ENCODE data around the gene ILK.

The ILK gene

GRCh38 chr11:6607190-6607795 is 3.7 kb downstream of the ILK start:
- DNase-seq = no peak

- no peak for DNase-seq
Observed at GRCh38 chr11:6608011-6608410, 4.4 kb downstream of the ILK start.

- DNase-seq = no peak
Observed at GRCh38 chr11:6608726-6609501, 5.3 kb downstream of the ILK start.

- DNase-seq = no peak
Observed at GRCh38 chr11:6609502-6610015, 6.0 kb downstream of the ILK start.

GRCh38 chr11:6610591-6610990 is 7.0 kb downstream of the ILK start:
- no peak for DNase-seq

- DNase-seq = peak; percentile 29
Observed at GRCh38 chr11:6611092-6611962, 7.8 kb downstream of the ILK start.

GRCh38 chr11:6611963-6612212 is 8.3 kb downstream of the ILK start:
- no peak for DNase-seq

GRCh38 chr11:6612213-6613041 is 8.9 kb downstream of the ILK start, which contains the start of gene TAF10:
Gene TAF10, minus strand, starts transcription at chr11:6612216. Its CDS starts 27 bp downstream, at chr11:6612189.
- DNase-seq = peak; percentile 95

- no peak for DNase-seq
Observed at GRCh38 chr11:6613496-6613895, 9.9 kb downstream of the ILK start.

GRCh38 chr11:6614446-6614845 is 10.9 kb downstream of the ILK start:
- DNase-seq = no peak

GRCh38 chr11:6615046-6615445 is 11.5 kb downstream of the ILK start:
- DNase-seq = no peak

- DNase-seq = no peak
Observed at GRCh38 chr11:6615882-6616585, 12.5 kb downstream of the ILK start.

GRCh38 chr11:6616596-6617250 is 13.1 kb downstream of the ILK start:
- DNase-seq = no peak

- no peak for DNase-seq
Observed at GRCh38 chr11:6617315-6617781, 13.8 kb downstream of the ILK start.

GRCh38 chr11:6618117-6619003 is 14.8 kb downstream of the ILK start:
- peak; percentile 57 for DNase-seq

GRCh38 chr11:6619004-6619745 is 15.6 kb downstream of the ILK start, which contains the start of gene TPP1:
Gene TPP1, minus strand, starts transcription at chr11:6619422. Its CDS starts 22 bp downstream, at chr11:6619400.
- DNase-seq = peak; percentile 89

- no peak for DNase-seq
Observed at GRCh38 chr11:6620636-6621035, 17.1 kb downstream of the ILK start.

- DNase-seq = no peak
Observed at GRCh38 chr11:6621711-6622211, 18.2 kb downstream of the ILK start.

All from activated gamma-delta T cell treated with Interleukin-2 at 50 U/mL for 16 hours (primary cell).